Tibial nerve (tissue), 4 donors: ENCODE results near the gene CACNA1H. TPM values are rescaled to one million over a fixed set of nuclear protein-coding genes. Genes with fewer than 3 reads are reported as not detected.

Experiments used
- DNase-seq, 2 donors: peaks; one replicate each; pipeline ENCODE4 v3.0.0-alpha.2; 2019; ENCODE audit warnings: low spot score in 2 of 2
- H3K27ac ChIP-seq, 4 donors: fragments of 200-600 bp; sonication (generic) in 3 of 4; one replicate each; pipeline ENCODE4 v1.5.1; 2017 to 2019; ENCODE audit warnings: mild to moderate bottlenecking in 1 of 4
- H3K27me3 ChIP-seq, 2 donors: fragments of 200-600 bp; sonication (generic) in 1 of 2; one replicate each; pipeline versions ENCODE4 v1.5.1 to v1.6.0; 2017 to 2019
- H3K36me3 ChIP-seq, 3 donors: fragments of 200-600 bp; sonication (generic); one replicate each; pipeline ENCODE4 v1.5.1; 2018 to 2019
- H3K4me1 ChIP-seq, 4 donors: fragments of 200-600 bp; sonication (generic) in 3 of 4; one replicate each; pipeline ENCODE4 v1.5.1; 2017 to 2019
- H3K4me3 ChIP-seq, 4 donors: fragments of 200-600 bp; sonication (generic) in 3 of 4; one replicate each; pipeline ENCODE4 v1.5.1; 2017 to 2019; ENCODE audit warnings: mild to moderate bottlenecking in 1 of 4, moderate library complexity in 1 of 4
- H3K9me3 ChIP-seq, 4 donors: fragments of 200-600 bp; sonication (generic) in 3 of 4; one replicate each; pipeline ENCODE4 v1.5.1; 2017 to 2019
- CTCF ChIP-seq, 5 experiments: fragments of 200-600 bp in 3 of 5; fragments of 450-650 bp in 2 of 5; sonication (generic) in 3 of 5; IDR thresholded peaks; one replicate each; pipeline ENCODE4 v1.5.1; 2016 to 2019; ENCODE audit warnings: antibody characterized with exemption in 5 of 5, mild to moderate bottlenecking in 3 of 5, moderate library complexity in 2 of 5
- EP300 ChIP-seq, 2 donors: sonication (generic); formaldehyde crosslinking; IDR thresholded peaks; one replicate each; pipeline ENCODE4 v1.6.1; 2017; ENCODE audit warnings: antibody characterized with exemption in 2 of 2, mild to moderate bottlenecking in 1 of 2
- POLR2A ChIP-seq, 2 donors: fragments of 450-650 bp; IDR thresholded peaks; one replicate each; pipeline ENCODE4 v1.6.1; 2017; ENCODE audit warnings: antibody characterized with exemption in 2 of 2, mild to moderate bottlenecking in 2 of 2, moderate library complexity in 2 of 2
- WGBS, 2 donors: methylation state at CpG; one replicate each; pipeline ENCODE4 v1.1.5; 2018; 5-methylcytosine and 5-hydroxymethylcytosine counted together
- total RNA-seq, 4 donors: library from RNA; depleted of rRNA; stranded (reverse); fragments of >200 nt; gene quantifications; one replicate each; pipeline ENCODE4 v1.1.0, GENCODE V29; 2016

The CACNA1H gene
- total RNA-seq, 4 donors from 2014 or later: 3.8 to 12.0 (median 9.0) TPM

GRCh38 chr16:1119766-1120576, 32.9 kb upstream of the CACNA1H start:
- TF ChIP-seq POLR2A (IDR thresholded peaks at IDR 0.05): no peak
- TF ChIP-seq EP300 (IDR thresholded peaks at IDR 0.05): no peak
- no peak for TF ChIP-seq CTCF (IDR thresholded peaks at IDR 0.05)
- H3K4me3 ChIP-seq: no peak overlapping the region
- DNase-seq: no peak
- WGBS, 2 donors: 74 to 77% methylated on average over 18 to 33 of the region's 35 CpGs
- peaks cover 0 to 3% (median 0%) of the 10 kb centered on the region in 4 donors for H3K4me1 ChIP-seq
- H3K27ac ChIP-seq: no peak overlapping the region
- H3K9me3 ChIP-seq: no peaks in the 10 kb centered on the region
- H3K27me3 ChIP-seq: peaks cover 0 to 86% of the 10 kb centered on the region in 2 donors
- no peaks in the 10 kb centered on the region for H3K36me3 ChIP-seq

- H3K4me1 ChIP-seq: peaks cover 0 to 3% (median 0%) of the 10 kb centered on the region in 4 donors
- DNase-seq: no peak
- no peak overlapping the region for H3K27ac ChIP-seq
- peaks cover 0 to 86% of the 10 kb centered on the region in 2 donors for H3K27me3 ChIP-seq
- 54 to 63% methylated on average over 16 of the region's 22 CpGs for WGBS, 2 donors
- no peaks in the 10 kb centered on the region for H3K36me3 ChIP-seq
- H3K4me3 ChIP-seq: no peak overlapping the region
- TF ChIP-seq CTCF (IDR thresholded peaks at IDR 0.05) (no peak), POLR2A (IDR thresholded peaks at IDR 0.05) (no peak), EP300 (IDR thresholded peaks at IDR 0.05) (no peak)
- no peaks in the 10 kb centered on the region for H3K9me3 ChIP-seq
These were observed 32.3 kb upstream of the CACNA1H start for GRCh38 chr16:1120577-1120941.

- Histone ChIP-seq H3K27ac (no peak overlapping the region), H3K4me1 (peaks cover 0 to 3% (median 0%) of the 10 kb centered on the region in 4 donors), H3K36me3 (no peaks in the 10 kb centered on the region), H3K4me3 (no peak overlapping the region), H3K9me3 (no peaks in the 10 kb centered on the region), H3K27me3 (peaks cover 0 to 85% of the 10 kb centered on the region in 2 donors)
- no peak for TF ChIP-seq POLR2A (IDR thresholded peaks at IDR 0.05)
- no peak for TF ChIP-seq EP300 (IDR thresholded peaks at IDR 0.05)
- TF ChIP-seq CTCF (IDR thresholded peaks at IDR 0.05): no peak
- no peak for DNase-seq
- WGBS, 2 donors: 49 to 65% methylated on average over 18 to 23 of the region's 23 CpGs
These were observed 31.9 kb upstream of the CACNA1H start for GRCh38 chr16:1121009-1121408.

DNA sequence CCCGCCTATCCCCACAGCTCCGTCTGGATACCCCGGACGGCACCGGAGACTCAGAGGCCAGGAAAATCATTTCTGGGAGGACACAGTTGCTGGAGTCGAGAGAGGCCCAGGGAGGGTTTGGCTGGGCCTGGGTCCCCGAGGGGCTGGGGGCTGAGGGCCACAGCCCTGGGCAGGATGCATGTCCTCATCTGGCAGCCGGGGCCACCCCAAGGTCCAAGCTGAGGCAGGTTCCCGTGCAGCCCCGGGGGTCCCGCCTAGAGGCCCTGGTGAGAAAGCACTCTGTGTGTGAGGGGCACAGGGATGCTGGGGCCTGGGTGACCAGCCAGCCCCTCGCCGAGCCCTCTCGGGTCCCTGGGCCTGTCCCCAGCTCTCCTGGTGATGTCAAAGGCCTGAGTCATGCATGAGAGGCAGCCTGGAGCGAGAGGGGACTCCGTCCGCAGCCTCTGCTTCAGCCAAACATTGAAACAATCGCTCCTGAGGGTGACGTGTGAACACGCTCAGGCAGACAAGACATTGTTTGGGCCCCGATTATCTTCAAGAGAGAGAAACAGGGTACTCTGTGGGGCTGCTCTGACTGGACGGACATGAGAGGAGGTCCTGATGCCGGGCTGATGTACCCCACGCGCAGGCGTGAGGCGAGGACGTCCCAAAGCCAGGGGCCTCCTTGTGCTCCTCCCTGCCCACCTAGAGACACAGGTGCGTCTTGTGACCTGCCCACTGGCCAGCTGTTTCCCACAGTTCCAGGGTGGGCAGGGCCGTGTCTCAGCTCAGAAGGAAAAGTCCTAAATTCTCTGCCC, 31.1 kb upstream of the CACNA1H start:
- Histone ChIP-seq H3K4me1 (peaks cover 0 to 3% (median 0%) of the 10 kb centered on the region in 4 donors), H3K9me3 (no peaks in the 10 kb centered on the region), H3K27me3 (peaks cover 0 to 85% of the 10 kb centered on the region in 2 donors), H3K27ac (no peak overlapping the region), H3K4me3 (no peak overlapping the region), H3K36me3 (no peaks in the 10 kb centered on the region)
- 63 to 65% methylated on average over 26 to 29 of the region's 30 CpGs for WGBS, 2 donors
- no peak for TF ChIP-seq POLR2A (IDR thresholded peaks at IDR 0.05)
- no peak for TF ChIP-seq EP300 (IDR thresholded peaks at IDR 0.05)
- no peak for TF ChIP-seq CTCF (IDR thresholded peaks at IDR 0.05)
- no peak for DNase-seq

DNA sequence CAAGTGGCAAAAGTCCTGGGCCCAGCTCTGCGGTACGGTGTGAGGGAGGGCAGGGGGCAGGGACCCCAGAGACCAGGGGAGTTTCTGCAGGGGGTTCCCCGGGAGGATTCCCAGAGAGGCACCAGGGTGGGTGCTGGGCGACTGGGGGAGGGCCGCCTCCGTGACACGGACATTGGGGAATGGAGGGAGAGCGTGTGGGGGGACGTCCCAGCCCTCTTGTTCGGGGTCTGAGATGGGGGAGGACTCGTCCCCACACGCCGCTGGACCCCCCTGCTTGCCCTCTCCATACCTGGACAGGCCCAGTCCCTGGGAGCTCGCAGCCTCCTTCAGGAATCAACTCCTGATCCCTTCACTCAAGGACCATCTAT, 30.5 kb upstream of the CACNA1H start:
- 87 to 92% methylated on average over 13 of the region's 14 CpGs for WGBS, 2 donors

More for the DNA sequence above, 30.5 kb upstream of the CACNA1H start:
- H3K27me3 ChIP-seq: peaks cover 0 to 81% of the 10 kb centered on the region in 2 donors
- peaks cover 0 to 3% (median 0%) of the 10 kb centered on the region in 4 donors for H3K4me1 ChIP-seq
- no peak for DNase-seq
- H3K4me3 ChIP-seq: no peak overlapping the region
- no peaks in the 10 kb centered on the region for H3K9me3 ChIP-seq
- H3K36me3 ChIP-seq: no peaks in the 10 kb centered on the region
- H3K27ac ChIP-seq: no peak overlapping the region
- TF ChIP-seq CTCF (IDR thresholded peaks at IDR 0.05) (no peak), EP300 (IDR thresholded peaks at IDR 0.05) (no peak), POLR2A (IDR thresholded peaks at IDR 0.05) (no peak)
